ENCODE results near the gene IFIT1B. TPM values are rescaled to one million over a fixed set of nuclear protein-coding genes. Genes with fewer than 3 reads are reported as not detected.
A peak's percentile ranks its signal among the peaks of the same experiment; 100 is the strongest.

IFIT1B gene
- total RNA-seq, 1 donor from 2014 or later: not detected

DNA sequence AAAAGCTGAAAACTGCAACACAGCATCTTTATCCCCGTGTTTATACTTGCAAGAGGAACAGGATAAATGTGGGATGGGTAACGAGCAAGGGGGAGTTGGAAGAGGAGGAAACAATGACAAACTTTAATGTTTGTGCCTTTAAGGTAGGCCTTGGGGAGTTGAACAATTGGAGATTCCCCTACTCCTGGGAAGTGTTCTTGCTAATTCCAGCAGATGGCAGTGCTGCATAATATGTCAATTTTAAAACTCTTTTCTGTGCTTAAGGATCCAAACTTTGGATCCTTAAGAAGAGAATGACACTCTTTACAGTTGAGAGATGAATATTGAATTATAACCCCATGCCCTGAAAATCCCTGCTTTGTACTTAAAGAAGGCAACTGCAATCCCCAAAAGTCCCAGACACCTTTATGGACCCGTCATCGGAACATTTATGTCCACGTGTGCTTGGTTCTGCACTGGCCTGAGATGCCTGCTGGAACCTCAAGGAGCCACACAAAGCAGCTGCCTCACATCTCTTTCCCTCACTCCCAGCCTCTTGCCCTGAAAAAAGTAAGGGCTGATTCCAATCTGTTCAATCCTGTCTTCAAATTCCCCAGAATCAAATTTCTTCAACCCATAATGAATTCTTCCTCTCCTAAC lies 48.5 kb downstream of the IFIT1B start:
- intact Hi-C loops (cut with DNase I): loop anchor here (1.0 to 5.0 kb wide), 4 partner anchors 41 to 274 kb away; partner anchors contain the start of gene KIF20B
- DNase-seq (ENCODE audit: missing footprints) (no peak), ATAC-seq (peak; percentile 69)

- intact Hi-C loops (cut with DNase I): loop anchor here (2.0 to 5.0 kb wide), 3 partner anchors 40 to 273 kb away; partner anchors contain the start of gene KIF20B
- ATAC-seq: no peak
- no peak for DNase-seq (ENCODE audit: missing footprints)
Measured at GRCh38 chr10:89427629-89428028, 49.8 kb downstream of the IFIT1B start.

DNA sequence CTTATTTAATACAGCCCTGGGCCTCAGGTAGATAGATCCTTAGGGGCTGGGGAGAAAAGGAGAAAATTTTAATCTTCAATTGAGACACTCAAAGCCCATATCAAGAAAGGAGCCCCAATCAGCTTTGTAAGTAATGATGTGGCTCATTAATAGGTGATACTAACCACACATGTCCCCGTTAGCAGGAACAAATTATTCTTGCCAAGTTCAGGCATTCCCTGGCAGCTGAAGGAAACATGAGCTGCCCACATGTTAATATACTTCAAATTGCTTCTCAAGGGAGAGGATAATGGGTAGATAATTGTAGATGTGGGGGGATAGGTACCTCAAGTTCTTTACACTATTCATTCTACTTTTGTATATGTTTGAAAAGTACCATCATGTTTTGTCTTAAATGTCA lies 51.0 kb downstream of the IFIT1B start:
- DNase-seq (ENCODE audit: missing footprints): no peak
- peak; percentile 69 for ATAC-seq
- intact Hi-C loops (cut with DNase I): loop anchor here (5.0 kb wide), 1 partner anchor 38 kb away; no protein-coding TSS in a partner anchor

DNA sequence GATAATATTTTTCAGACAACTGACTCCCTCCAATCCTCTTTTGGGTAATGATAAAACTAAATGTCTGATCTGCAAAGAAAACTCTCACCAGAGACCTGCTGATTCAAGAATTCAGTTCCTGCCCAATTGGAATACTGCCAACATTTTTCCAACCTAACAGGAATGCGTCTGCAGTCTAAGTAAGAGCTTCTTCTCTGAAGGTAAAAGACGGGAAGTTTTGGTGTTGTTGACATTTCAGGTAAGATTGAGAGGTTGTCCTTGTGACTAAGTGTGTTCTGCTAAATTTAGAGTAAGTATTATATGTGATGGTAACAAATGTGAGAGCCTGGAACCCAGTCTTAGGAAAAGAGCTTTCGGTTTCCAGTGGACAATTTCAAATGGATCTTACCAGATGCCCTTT lies 54.1 kb downstream of the IFIT1B start:
- intact Hi-C loops (cut with DNase I): no loop called here
- DNase-seq (ENCODE audit: missing footprints) (no peak), ATAC-seq (no peak)

Other genes with a start within 250 kb of the IFIT1B start
- gene CH25H, start 170.7 kb upstream of the IFIT1B start, total RNA-seq: 0.14 TPM
- 19.3 TPM for gene LIPA, start 126.3 kb upstream of the IFIT1B start, total RNA-seq
- gene IFIT2, start 76.0 kb upstream of the IFIT1B start, total RNA-seq: 4.2 TPM
- 7.0 TPM for gene IFIT3, start 50.1 kb upstream of the IFIT1B start, total RNA-seq
- 36.0 TPM for gene IFIT1, start 14.6 kb downstream of the IFIT1B start, total RNA-seq
- 8.2 TPM for gene IFIT5, start 36.5 kb downstream of the IFIT1B start, total RNA-seq
- gene SLC16A12, start 157.5 kb downstream of the IFIT1B start, total RNA-seq: 1.1 TPM

Measured in Right ventricle myocardium inferior (tissue), 1 donor.